Measurements from ENCODE around the gene BNIP5. TPM values are rescaled to one million over a fixed set of nuclear protein-coding genes. Genes with fewer than 3 reads are reported as not detected.
A peak's percentile ranks its signal among the peaks of the same experiment; 100 is the strongest.

Gene BNIP5
- total RNA-seq, 1 donor from 2014 or later = not detected

DNA sequence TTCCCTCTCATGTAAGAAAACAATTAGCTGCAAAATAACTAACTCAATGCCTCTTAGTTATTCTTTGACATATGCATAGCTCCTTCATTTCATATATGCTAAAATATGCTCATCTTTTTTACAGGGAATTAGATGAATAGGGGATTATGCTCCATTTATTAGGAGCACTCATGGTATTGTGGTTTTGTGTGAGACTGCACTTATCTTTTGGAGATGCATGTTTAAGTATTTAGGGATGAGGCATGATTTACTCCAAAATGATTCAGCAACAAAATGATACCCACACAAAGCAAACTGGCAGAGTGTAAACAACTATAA lies 8.8 kb downstream of the BNIP5 start:
- peaks cover 20% of the 10 kb centered on the region for H3K4me1 ChIP-seq

DNA sequence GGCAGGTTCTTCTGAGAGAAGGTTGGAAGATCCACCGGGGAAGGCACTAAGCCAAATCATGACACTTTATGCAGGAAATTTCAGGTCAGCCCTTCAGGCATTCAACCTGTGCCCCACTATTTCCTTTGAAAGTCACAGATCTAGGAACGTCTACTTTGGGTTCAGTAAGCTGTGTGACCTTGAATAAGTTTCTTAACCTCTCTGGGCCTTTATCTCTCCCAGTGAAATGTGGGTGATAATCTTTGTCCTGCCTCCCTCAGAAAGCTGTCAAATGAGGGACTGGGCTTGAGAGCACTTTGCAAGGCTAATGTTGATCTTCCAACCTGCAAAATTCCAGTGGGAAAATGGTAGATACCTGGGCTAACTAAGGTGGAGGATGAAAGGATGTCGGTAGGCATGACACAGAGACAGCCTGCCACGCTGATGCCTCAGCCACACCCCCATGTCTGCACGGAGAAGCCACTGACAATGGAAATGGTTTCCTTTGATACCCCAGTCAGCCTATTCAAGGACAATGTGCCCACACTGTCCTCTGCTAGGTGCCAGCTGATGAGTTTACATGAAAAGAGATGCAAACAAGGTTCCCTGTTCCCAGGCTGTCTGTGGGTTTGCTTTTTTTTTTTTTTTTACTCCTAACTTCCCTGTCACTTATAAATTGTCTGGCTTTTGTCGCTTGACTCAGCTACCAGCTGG lies 9.3 kb downstream of the BNIP5 start:
- Mint-ChIP-seq H3K36me3 (no peaks in the 10 kb centered on the region), H3K4me1 (peaks cover 77% of the 10 kb centered on the region), H3K27me3 (ENCODE audit: insufficient read depth, low read depth) (peaks cover 23% of the 10 kb centered on the region), H3K4me3 (peak overlapping the region; percentile 9), H3K27ac (no peak overlapping the region), H3K9me3 (no peaks in the 10 kb centered on the region)
- Histone ChIP-seq H4K20me1 (ENCODE audit: low read depth) (no peaks in the 10 kb centered on the region), H3K36me3 (no peaks in the 10 kb centered on the region), H3K9ac (no peak overlapping the region), H3K9me3 (ENCODE audit: low read depth) (no peaks in the 10 kb centered on the region), H3K27me3 (no peaks in the 10 kb centered on the region), H3K4me3 (no peak overlapping the region), H3K79me2 (ENCODE audit: low read depth) (no peaks in the 10 kb centered on the region), H3K4me2 (no peak overlapping the region), H3K4me1 (peaks cover 21% of the 10 kb centered on the region), H3K27ac (no peak overlapping the region), H3F3A (ENCODE audit: low read depth) (no peaks in the 10 kb centered on the region), H2AFZ (replicated peaks) (no peak overlapping the region)
- DNase-seq (ENCODE audit: low spot score) = no peak
- TF ChIP-seq EZH2phosphoT487 (IDR thresholded peaks at IDR 0.05) (no peak), EZH2 (IDR thresholded peaks at IDR 0.05) (no peak)
- TF ChIP-seq, protein P1, sequence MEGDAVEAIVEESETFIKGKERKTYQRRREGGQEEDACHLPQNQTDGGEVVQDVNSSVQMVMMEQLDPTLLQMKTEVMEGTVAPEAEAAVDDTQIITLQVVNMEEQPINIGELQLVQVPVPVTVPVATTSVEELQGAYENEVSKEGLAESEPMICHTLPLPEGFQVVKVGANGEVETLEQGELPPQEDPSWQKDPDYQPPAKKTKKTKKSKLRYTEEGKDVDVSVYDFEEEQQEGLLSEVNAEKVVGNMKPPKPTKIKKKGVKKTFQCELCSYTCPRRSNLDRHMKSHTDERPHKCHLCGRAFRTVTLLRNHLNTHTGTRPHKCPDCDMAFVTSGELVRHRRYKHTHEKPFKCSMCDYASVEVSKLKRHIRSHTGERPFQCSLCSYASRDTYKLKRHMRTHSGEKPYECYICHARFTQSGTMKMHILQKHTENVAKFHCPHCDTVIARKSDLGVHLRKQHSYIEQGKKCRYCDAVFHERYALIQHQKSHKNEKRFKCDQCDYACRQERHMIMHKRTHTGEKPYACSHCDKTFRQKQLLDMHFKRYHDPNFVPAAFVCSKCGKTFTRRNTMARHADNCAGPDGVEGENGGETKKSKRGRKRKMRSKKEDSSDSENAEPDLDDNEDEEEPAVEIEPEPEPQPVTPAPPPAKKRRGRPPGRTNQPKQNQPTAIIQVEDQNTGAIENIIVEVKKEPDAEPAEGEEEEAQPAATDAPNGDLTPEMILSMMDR (IDR thresholded peaks at IDR 0.05) = no peak

More for the DNA sequence above, 8.8 kb downstream of the BNIP5 start:
- TF ChIP-seq EZH2 (IDR thresholded peaks at IDR 0.05) (no peak), EZH2phosphoT487 (IDR thresholded peaks at IDR 0.05) (no peak)
- TF ChIP-seq, protein P1 (IDR thresholded peaks at IDR 0.05) = no peak
- no peaks in the 10 kb centered on the region for H3K27me3 ChIP-seq
- H3K4me3 Mint-ChIP-seq = no peak overlapping the region
- no peaks in the 10 kb centered on the region for H3K79me2 ChIP-seq (ENCODE audit: low read depth)
- H2AFZ ChIP-seq (replicated peaks) = no peak overlapping the region
- peaks cover 74% of the 10 kb centered on the region for H3K4me1 Mint-ChIP-seq
- H4K20me1 ChIP-seq (ENCODE audit: low read depth) = no peaks in the 10 kb centered on the region
- H3K36me3 Mint-ChIP-seq = no peaks in the 10 kb centered on the region
- H3K9ac ChIP-seq = no peak overlapping the region
- H3K27ac ChIP-seq = no peak overlapping the region
- no peak overlapping the region for H3K4me3 ChIP-seq
- no peaks in the 10 kb centered on the region for H3K36me3 ChIP-seq
- H3K9me3 Mint-ChIP-seq = no peaks in the 10 kb centered on the region
- no peaks in the 10 kb centered on the region for H3F3A ChIP-seq (ENCODE audit: low read depth)
- peaks cover 21% of the 10 kb centered on the region for H3K27me3 Mint-ChIP-seq (ENCODE audit: insufficient read depth, low read depth)
- no peak overlapping the region for H3K4me2 ChIP-seq
- H3K27ac Mint-ChIP-seq = no peak overlapping the region
- no peaks in the 10 kb centered on the region for H3K9me3 ChIP-seq (ENCODE audit: low read depth)
- no peak for DNase-seq (ENCODE audit: low spot score)

DNA sequence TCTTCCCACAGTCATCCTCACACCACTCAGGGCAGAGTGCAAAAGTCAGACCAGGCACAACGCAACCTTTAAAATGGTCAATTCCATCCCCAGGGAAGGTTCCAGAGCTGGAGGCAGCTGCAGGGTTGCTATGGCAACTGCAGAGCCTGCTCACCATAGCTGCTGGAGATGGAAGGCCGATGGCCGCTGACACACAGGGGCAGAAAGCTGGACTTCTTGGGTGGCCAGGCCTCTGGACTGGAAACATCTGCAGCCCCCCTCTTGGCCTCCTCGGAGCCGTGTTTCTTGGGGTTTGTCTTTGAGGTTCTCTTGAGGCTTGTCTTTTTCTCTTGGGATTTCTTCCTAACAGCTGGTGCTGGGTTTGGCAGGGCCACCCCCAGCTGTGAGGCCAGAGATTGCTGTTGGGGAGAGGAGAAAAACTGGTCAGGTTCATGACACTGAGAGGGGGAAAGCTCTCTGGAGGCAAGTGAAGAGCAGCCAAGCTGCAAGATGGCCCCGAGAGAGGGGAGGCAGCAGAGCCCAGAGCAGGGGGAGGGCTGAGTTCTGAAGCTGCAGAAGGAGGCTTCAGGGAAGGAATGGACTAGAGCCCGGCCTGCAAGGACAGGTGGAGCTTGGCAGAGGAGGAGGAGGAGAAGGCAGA lies 10.2 kb downstream of the BNIP5 start:
- TF ChIP-seq, protein P1 (IDR thresholded peaks at IDR 0.05) = no peak
- no peak for TF ChIP-seq EZH2 (IDR thresholded peaks at IDR 0.05)
- no peak for TF ChIP-seq EZH2phosphoT487 (IDR thresholded peaks at IDR 0.05)
- Mint-ChIP-seq H3K27ac (peak overlapping the region; percentile 98), H3K27me3 (ENCODE audit: insufficient read depth, low read depth) (peaks cover 20% of the 10 kb centered on the region), H3K36me3 (no peaks in the 10 kb centered on the region), H3K4me3 (peak overlapping the region; percentile 49), H3K4me1 (peaks cover 69% of the 10 kb centered on the region), H3K9me3 (no peaks in the 10 kb centered on the region)
- Histone ChIP-seq H4K20me1 (ENCODE audit: low read depth) (no peaks in the 10 kb centered on the region), H3K4me3 (no peak overlapping the region), H3K79me2 (ENCODE audit: low read depth) (no peaks in the 10 kb centered on the region), H3K4me1 (peaks cover 21% of the 10 kb centered on the region), H3F3A (ENCODE audit: low read depth) (no peaks in the 10 kb centered on the region), H2AFZ (replicated peaks) (no peak overlapping the region), H3K36me3 (no peaks in the 10 kb centered on the region), H3K27ac (no peak overlapping the region), H3K9me3 (ENCODE audit: low read depth) (no peaks in the 10 kb centered on the region), H3K9ac (no peak overlapping the region), H3K4me2 (peak overlapping the region; percentile 12), H3K27me3 (no peaks in the 10 kb centered on the region)
- DNase-seq (ENCODE audit: low spot score) = peak; percentile 66
